Duodenal mucosa (tissue), 2 donors: Measurements from ENCODE around the gene ANKRD34C.

Experiments used
- H3K27ac ChIP-seq: one replicate; pipeline ENCODE4 v1.7.0; 2013; ENCODE audit warnings: low read depth, low read length
- H3K27me3 ChIP-seq, 2 donors: one replicate each; pipeline ENCODE4 v1.7.0; 2013; ENCODE audit warnings: low read length in 2 of 2, control low read depth in 1 of 2; ENCODE audit not compliant: insufficient read depth in 2 of 2, control insufficient read depth in 1 of 2
- H3K36me3 ChIP-seq, 2 donors: one replicate each; pipeline ENCODE4 v1.7.0; 2013; ENCODE audit warnings: low read length in 2 of 2, control low read depth in 1 of 2; ENCODE audit not compliant: insufficient read depth in 2 of 2, control insufficient read depth in 1 of 2
- H3K4me1 ChIP-seq, 2 donors: one replicate each; pipeline ENCODE4 v1.7.0; 2013; ENCODE audit warnings: low read length in 2 of 2, control low read depth in 1 of 2; ENCODE audit not compliant: insufficient read depth in 2 of 2, control insufficient read depth in 1 of 2
- H3K4me3 ChIP-seq, 2 donors: one replicate each; pipeline ENCODE4 v1.7.0; 2013; ENCODE audit warnings: low read length in 2 of 2, low read depth in 1 of 2
- H3K9ac ChIP-seq, 2 donors: one replicate each; pipeline ENCODE4 v1.7.0; 2013; ENCODE audit warnings: low read length in 2 of 2, low read depth in 1 of 2
- H3K9me3 ChIP-seq, 2 donors: one replicate each; pipeline ENCODE4 v1.7.0; 2013; ENCODE audit warnings: low read length in 2 of 2, control low read depth in 1 of 2; ENCODE audit not compliant: control insufficient read depth in 1 of 2

ANKRD34C gene

GRCh38 chr15:79322945-79323344 lies 40.4 kb downstream of the ANKRD34C start:
- peaks cover 36 to 54% of the 10 kb centered on the region in 2 donors for H3K36me3 ChIP-seq
- H3K27me3 ChIP-seq = no peaks in the 10 kb centered on the region
- no peak overlapping the region for H3K9ac ChIP-seq

GRCh38 chr15:79329171-79329611 lies 46.7 kb downstream of the ANKRD34C start:
- peaks cover 4 to 6% of the 10 kb centered on the region in 2 donors for H3K36me3 ChIP-seq
- no peak overlapping the region for H3K9ac ChIP-seq
- H3K27ac ChIP-seq = no peak overlapping the region
- no peaks in the 10 kb centered on the region for H3K27me3 ChIP-seq
- no peaks in the 10 kb centered on the region for H3K4me1 ChIP-seq
- no peak overlapping the region for H3K4me3 ChIP-seq
- no peaks in the 10 kb centered on the region for H3K9me3 ChIP-seq

More at GRCh38 chr15:79322945-79323344, 40.4 kb downstream of the ANKRD34C start:
- Histone ChIP-seq H3K4me3 (no peak overlapping the region), H3K27ac (no peak overlapping the region), H3K4me1 (no peaks in the 10 kb centered on the region), H3K9me3 (no peaks in the 10 kb centered on the region)
